WTC11 (cell line): ENCODE measurements around the gene SMYD3.
"Not testable (repeated sequence)": the region's sequence is repeated elsewhere in the genome, so short reads cannot be mapped to it uniquely, and the experiment has no call there.

Experiments
- IRF2 ChIP-seq: sonication (generic); formaldehyde crosslinking; IDR thresholded peaks from 2 replicates; pipeline ENCODE4 v1.8.0; 2022; ENCODE audit warnings: low read depth, missing genetic modification reagents, borderline replicate concordance
- KAT7 ChIP-seq: sonication (generic); formaldehyde crosslinking; IDR thresholded peaks from 2 replicates; pipeline ENCODE4 v1.8.1; 2023; ENCODE audit warnings: missing genetic modification reagents, mild to moderate bottlenecking, borderline replicate concordance
- MAX ChIP-seq: sonication (generic); formaldehyde crosslinking; IDR thresholded peaks from 2 replicates; pipeline ENCODE4 v1.8.0; 2022; ENCODE audit warnings: mild to moderate bottlenecking, missing genetic modification reagents
- SMAD4 ChIP-seq: sonication (generic); formaldehyde crosslinking; IDR thresholded peaks from 2 replicates; pipeline ENCODE4 v1.8.0; 2022; ENCODE audit warnings: mild to moderate bottlenecking, missing genetic modification reagents
- ZNF121 ChIP-seq: sonication (generic); formaldehyde crosslinking; IDR thresholded peaks from 2 replicates; pipeline ENCODE4 v1.8.0; 2023; ENCODE audit warnings: missing genetic modification reagents
- ZNF138 ChIP-seq: sonication (generic); formaldehyde crosslinking; conservative IDR thresholded peaks from 2 replicates; pipeline ENCODE4 v1.8.1; 2022; ENCODE audit warnings: mild to moderate bottlenecking, moderate library complexity, missing genetic modification reagents
- ZNF232 ChIP-seq: sonication (generic); formaldehyde crosslinking; IDR thresholded peaks from 2 replicates; pipeline ENCODE4 v1.8.0; 2022; ENCODE audit warnings: mild to moderate bottlenecking, missing genetic modification reagents
- ZNF317 ChIP-seq: sonication (generic); formaldehyde crosslinking; IDR thresholded peaks from 2 replicates; pipeline ENCODE4 v1.8.1; 2023; ENCODE audit warnings: low read depth, mild to moderate bottlenecking, moderate library complexity, missing genetic modification reagents, borderline replicate concordance
- ZNF416 ChIP-seq: fragments of 250-450 bp; sonication (Bioruptor Pico); IDR thresholded peaks from 2 replicates; pipeline ENCODE4 v1.9.0; 2021; ENCODE audit warnings: mild to moderate bottlenecking, inconsistent platforms
- TF ChIP-seq, protein P1 (sequence below): fragments of 200-600 bp; IDR thresholded peaks from 2 replicates; pipeline ENCODE4 v1.8.0; 2022; ENCODE audit warnings: antibody characterized with exemption
- TF ChIP-seq, protein P2 (sequence below): sonication (generic); formaldehyde crosslinking; IDR thresholded peaks from 2 replicates; pipeline ENCODE4 v1.8.1; 2023; ENCODE audit warnings: mild to moderate bottlenecking, missing genetic modification reagents, moderate library complexity
- TF ChIP-seq, protein P3 (sequence below): fragments of 250-450 bp; sonication (Bioruptor Pico); IDR thresholded peaks from 2 replicates; pipeline ENCODE4 v1.9.0; 2021; ENCODE audit warnings: mild to moderate bottlenecking, borderline replicate concordance
- TF ChIP-seq, protein P4 (sequence below): sonication (generic); formaldehyde crosslinking; conservative IDR thresholded peaks from 2 replicates; pipeline ENCODE4 v1.8.1; 2022; ENCODE audit warnings: mild to moderate bottlenecking, missing genetic modification reagents

GRCh38 chr1:245816496-245816895 lies 690.6 kb downstream of the SMYD3 start:
- TF ChIP-seq, protein P1, sequence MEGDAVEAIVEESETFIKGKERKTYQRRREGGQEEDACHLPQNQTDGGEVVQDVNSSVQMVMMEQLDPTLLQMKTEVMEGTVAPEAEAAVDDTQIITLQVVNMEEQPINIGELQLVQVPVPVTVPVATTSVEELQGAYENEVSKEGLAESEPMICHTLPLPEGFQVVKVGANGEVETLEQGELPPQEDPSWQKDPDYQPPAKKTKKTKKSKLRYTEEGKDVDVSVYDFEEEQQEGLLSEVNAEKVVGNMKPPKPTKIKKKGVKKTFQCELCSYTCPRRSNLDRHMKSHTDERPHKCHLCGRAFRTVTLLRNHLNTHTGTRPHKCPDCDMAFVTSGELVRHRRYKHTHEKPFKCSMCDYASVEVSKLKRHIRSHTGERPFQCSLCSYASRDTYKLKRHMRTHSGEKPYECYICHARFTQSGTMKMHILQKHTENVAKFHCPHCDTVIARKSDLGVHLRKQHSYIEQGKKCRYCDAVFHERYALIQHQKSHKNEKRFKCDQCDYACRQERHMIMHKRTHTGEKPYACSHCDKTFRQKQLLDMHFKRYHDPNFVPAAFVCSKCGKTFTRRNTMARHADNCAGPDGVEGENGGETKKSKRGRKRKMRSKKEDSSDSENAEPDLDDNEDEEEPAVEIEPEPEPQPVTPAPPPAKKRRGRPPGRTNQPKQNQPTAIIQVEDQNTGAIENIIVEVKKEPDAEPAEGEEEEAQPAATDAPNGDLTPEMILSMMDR: not testable (repeated sequence)
- TF ChIP-seq MAX (CRISPR knock-in tag); ZNF232 (CRISPR knock-in tag); KAT7 (CRISPR knock-in tag); ZNF121 (CRISPR knock-in tag); ZNF138 (CRISPR knock-in tag); IRF2 (CRISPR knock-in tag); SMAD4; ZNF416 (CRISPR knock-in tag); ZNF317 (CRISPR knock-in tag): not testable (repeated sequence)
- TF ChIP-seq, protein P2, sequence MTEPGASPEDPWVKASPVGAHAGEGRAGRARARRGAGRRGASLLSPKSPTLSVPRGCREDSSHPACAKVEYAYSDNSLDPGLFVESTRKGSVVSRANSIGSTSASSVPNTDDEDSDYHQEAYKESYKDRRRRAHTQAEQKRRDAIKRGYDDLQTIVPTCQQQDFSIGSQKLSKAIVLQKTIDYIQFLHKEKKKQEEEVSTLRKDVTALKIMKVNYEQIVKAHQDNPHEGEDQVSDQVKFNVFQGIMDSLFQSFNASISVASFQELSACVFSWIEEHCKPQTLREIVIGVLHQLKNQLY (CRISPR knock-in tag): not testable (repeated sequence)
- TF ChIP-seq, protein P3, sequence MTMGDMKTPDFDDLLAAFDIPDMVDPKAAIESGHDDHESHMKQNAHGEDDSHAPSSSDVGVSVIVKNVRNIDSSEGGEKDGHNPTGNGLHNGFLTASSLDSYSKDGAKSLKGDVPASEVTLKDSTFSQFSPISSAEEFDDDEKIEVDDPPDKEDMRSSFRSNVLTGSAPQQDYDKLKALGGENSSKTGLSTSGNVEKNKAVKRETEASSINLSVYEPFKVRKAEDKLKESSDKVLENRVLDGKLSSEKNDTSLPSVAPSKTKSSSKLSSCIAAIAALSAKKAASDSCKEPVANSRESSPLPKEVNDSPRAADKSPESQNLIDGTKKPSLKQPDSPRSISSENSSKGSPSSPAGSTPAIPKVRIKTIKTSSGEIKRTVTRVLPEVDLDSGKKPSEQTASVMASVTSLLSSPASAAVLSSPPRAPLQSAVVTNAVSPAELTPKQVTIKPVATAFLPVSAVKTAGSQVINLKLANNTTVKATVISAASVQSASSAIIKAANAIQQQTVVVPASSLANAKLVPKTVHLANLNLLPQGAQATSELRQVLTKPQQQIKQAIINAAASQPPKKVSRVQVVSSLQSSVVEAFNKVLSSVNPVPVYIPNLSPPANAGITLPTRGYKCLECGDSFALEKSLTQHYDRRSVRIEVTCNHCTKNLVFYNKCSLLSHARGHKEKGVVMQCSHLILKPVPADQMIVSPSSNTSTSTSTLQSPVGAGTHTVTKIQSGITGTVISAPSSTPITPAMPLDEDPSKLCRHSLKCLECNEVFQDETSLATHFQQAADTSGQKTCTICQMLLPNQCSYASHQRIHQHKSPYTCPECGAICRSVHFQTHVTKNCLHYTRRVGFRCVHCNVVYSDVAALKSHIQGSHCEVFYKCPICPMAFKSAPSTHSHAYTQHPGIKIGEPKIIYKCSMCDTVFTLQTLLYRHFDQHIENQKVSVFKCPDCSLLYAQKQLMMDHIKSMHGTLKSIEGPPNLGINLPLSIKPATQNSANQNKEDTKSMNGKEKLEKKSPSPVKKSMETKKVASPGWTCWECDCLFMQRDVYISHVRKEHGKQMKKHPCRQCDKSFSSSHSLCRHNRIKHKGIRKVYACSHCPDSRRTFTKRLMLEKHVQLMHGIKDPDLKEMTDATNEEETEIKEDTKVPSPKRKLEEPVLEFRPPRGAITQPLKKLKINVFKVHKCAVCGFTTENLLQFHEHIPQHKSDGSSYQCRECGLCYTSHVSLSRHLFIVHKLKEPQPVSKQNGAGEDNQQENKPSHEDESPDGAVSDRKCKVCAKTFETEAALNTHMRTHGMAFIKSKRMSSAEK (CRISPR knock-in tag): not testable (repeated sequence)
- TF ChIP-seq, protein P4, sequence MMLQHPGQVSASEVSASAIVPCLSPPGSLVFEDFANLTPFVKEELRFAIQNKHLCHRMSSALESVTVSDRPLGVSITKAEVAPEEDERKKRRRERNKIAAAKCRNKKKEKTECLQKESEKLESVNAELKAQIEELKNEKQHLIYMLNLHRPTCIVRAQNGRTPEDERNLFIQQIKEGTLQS (CRISPR knock-in tag): not testable (repeated sequence)
